ENCODE measurements around the gene STAT1. TPM values are rescaled to one million over a fixed set of nuclear protein-coding genes. Genes with fewer than 3 reads are reported as not detected.
"Not testable (repeated sequence)": the region's sequence is repeated elsewhere in the genome, so short reads cannot be mapped to it uniquely, and the experiment has no call there.

STAT1 gene
- total RNA-seq, 1 donor from 2014 or later = 66.3 TPM

GRCh38 chr2:190965580-190966222 is 48.3 kb downstream of the STAT1 start:
- DNase-seq (ENCODE audit: low read depth) = no peak
- no peaks in the 10 kb centered on the region for H3K27me3 ChIP-seq (ENCODE audit: control insufficient read depth, insufficient read depth, low read length)
- TF ChIP-seq CTCF (IDR thresholded peaks at IDR 0.05; ENCODE audit: insufficient read depth, low read length, poor library complexity, severe bottlenecking) = no peak
- H3K36me3 ChIP-seq (ENCODE audit: control insufficient read depth, insufficient read depth, low read length) = peaks cover 5% of the 10 kb centered on the region
- H3K4me3 ChIP-seq (ENCODE audit: low read depth, low read length) = no peak overlapping the region

GRCh38 chr2:190964170-190964795 is 49.7 kb downstream of the STAT1 start:
- no peak for DNase-seq (ENCODE audit: low read depth)
- TF ChIP-seq CTCF (IDR thresholded peaks at IDR 0.05; ENCODE audit: insufficient read depth, low read length, poor library complexity, severe bottlenecking) = no peak
- no peak overlapping the region for H3K4me3 ChIP-seq (ENCODE audit: low read depth, low read length)
- H3K36me3 ChIP-seq (ENCODE audit: control insufficient read depth, insufficient read depth, low read length) = peaks cover 5% of the 10 kb centered on the region
- H3K27me3 ChIP-seq (ENCODE audit: control insufficient read depth, insufficient read depth, low read length) = no peaks in the 10 kb centered on the region

GRCh38 chr2:190963088-190963487 is 50.9 kb downstream of the STAT1 start:
- peaks cover 5% of the 10 kb centered on the region for H3K36me3 ChIP-seq (ENCODE audit: control insufficient read depth, insufficient read depth, low read length)
- no peaks in the 10 kb centered on the region for H3K27me3 ChIP-seq (ENCODE audit: control insufficient read depth, insufficient read depth, low read length)
- no peak for TF ChIP-seq CTCF (IDR thresholded peaks at IDR 0.05; ENCODE audit: insufficient read depth, low read length, poor library complexity, severe bottlenecking)
- no peak for DNase-seq (ENCODE audit: low read depth)
- no peak overlapping the region for H3K4me3 ChIP-seq (ENCODE audit: low read depth, low read length)

GRCh38 chr2:190961918-190962487 is 52.0 kb downstream of the STAT1 start:
- Histone ChIP-seq H3K4me3 (ENCODE audit: low read depth, low read length) (no peak overlapping the region), H3K36me3 (ENCODE audit: control insufficient read depth, insufficient read depth, low read length) (peaks cover 5% of the 10 kb centered on the region), H3K27me3 (ENCODE audit: control insufficient read depth, insufficient read depth, low read length) (no peaks in the 10 kb centered on the region)
- no peak for DNase-seq (ENCODE audit: low read depth)
- no peak for TF ChIP-seq CTCF (IDR thresholded peaks at IDR 0.05; ENCODE audit: insufficient read depth, low read length, poor library complexity, severe bottlenecking)

- H3K36me3 ChIP-seq (ENCODE audit: control insufficient read depth, insufficient read depth, low read length); H3K4me3 ChIP-seq (ENCODE audit: low read depth, low read length); H3K27me3 ChIP-seq (ENCODE audit: control insufficient read depth, insufficient read depth, low read length); DNase-seq (ENCODE audit: low read depth): not testable (repeated sequence)
Observed at GRCh38 chr2:190961117-190961516, 52.9 kb downstream of the STAT1 start.

GRCh38 chr2:190959911-190960788 is 53.8 kb downstream of the STAT1 start:
- Histone ChIP-seq H3K36me3 (ENCODE audit: control insufficient read depth, insufficient read depth, low read length) (peaks cover 2% of the 10 kb centered on the region), H3K27me3 (ENCODE audit: control insufficient read depth, insufficient read depth, low read length) (no peaks in the 10 kb centered on the region), H3K4me3 (ENCODE audit: low read depth, low read length) (no peak overlapping the region)
- no peak for DNase-seq (ENCODE audit: low read depth)
- TF ChIP-seq CTCF (IDR thresholded peaks at IDR 0.05; ENCODE audit: insufficient read depth, low read length, poor library complexity, severe bottlenecking) = no peak
